Astrocyte of the spinal cord (primary cell): ENCODE data around the gene NFKBIL1.

Experiments
- DNase-seq: peaks from one replicate; pipeline ENCODE4 v3.0.0; 2011; ENCODE audit warnings: low read depth, low spot score
- H3K4me3 ChIP-seq: 2 replicates; pipeline ENCODE4 v1.5.1; 2011; ENCODE audit warnings: low read depth, mild to moderate bottlenecking, low read length, moderate library complexity
- CTCF ChIP-seq: IDR thresholded peaks from 2 replicates; pipeline ENCODE4 v1.5.1; 2012; ENCODE audit warnings: low read depth, mild to moderate bottlenecking, low read length, inconsistent platforms
- in situ Hi-C: cut with HindIII; loops from 2 replicates; pipeline ENCODE4 v1.10.0; 2017; ENCODE audit warnings: low sequenced_read_pairs

The NFKBIL1 gene

GRCh38 chr6:31530659-31531058 lies 16.7 kb upstream of the NFKBIL1 start:
- DNase-seq: no peak
- TF ChIP-seq CTCF: no peak
- H3K4me3 ChIP-seq: no peak overlapping the region
- in situ Hi-C loops: no loop called here

GRCh38 chr6:31531162-31531561 lies 16.2 kb upstream of the NFKBIL1 start:
- in situ Hi-C loops: no loop called here
- no peak overlapping the region for H3K4me3 ChIP-seq
- no peak for DNase-seq
- no peak for TF ChIP-seq CTCF

GRCh38 chr6:31531771-31532643 lies 15.4 kb upstream of the NFKBIL1 start:
- no peak overlapping the region for H3K4me3 ChIP-seq
- no peak for DNase-seq
- no peak for TF ChIP-seq CTCF
- in situ Hi-C loops: no loop called here

GRCh38 chr6:31532644-31533454 lies 14.6 kb upstream of the NFKBIL1 start:
- in situ Hi-C loops: no loop called here
- DNase-seq: no peak
- TF ChIP-seq CTCF: no peak
- no peak overlapping the region for H3K4me3 ChIP-seq

GRCh38 chr6:31533455-31533841 lies 14.0 kb upstream of the NFKBIL1 start:
- no peak for TF ChIP-seq CTCF
- no peak for DNase-seq
- in situ Hi-C loops: no loop called here
- no peak overlapping the region for H3K4me3 ChIP-seq

GRCh38 chr6:31534011-31534410 lies 13.4 kb upstream of the NFKBIL1 start:
- in situ Hi-C loops: no loop called here
- no peak for DNase-seq
- H3K4me3 ChIP-seq: no peak overlapping the region
- TF ChIP-seq CTCF: no peak
